HG02885 (cell line): Measurements from ENCODE around the gene OR4D1.

ENCODE experiments used
- ATAC-seq: cut with Tn5 transposase; IDR thresholded peaks from one replicate; pipeline ENCODE4 v1.9.1; 2021; ENCODE audit warnings: mild to moderate bottlenecking; ENCODE audit not compliant: unreplicated experiment, poor library complexity

The OR4D1 gene

DNA sequence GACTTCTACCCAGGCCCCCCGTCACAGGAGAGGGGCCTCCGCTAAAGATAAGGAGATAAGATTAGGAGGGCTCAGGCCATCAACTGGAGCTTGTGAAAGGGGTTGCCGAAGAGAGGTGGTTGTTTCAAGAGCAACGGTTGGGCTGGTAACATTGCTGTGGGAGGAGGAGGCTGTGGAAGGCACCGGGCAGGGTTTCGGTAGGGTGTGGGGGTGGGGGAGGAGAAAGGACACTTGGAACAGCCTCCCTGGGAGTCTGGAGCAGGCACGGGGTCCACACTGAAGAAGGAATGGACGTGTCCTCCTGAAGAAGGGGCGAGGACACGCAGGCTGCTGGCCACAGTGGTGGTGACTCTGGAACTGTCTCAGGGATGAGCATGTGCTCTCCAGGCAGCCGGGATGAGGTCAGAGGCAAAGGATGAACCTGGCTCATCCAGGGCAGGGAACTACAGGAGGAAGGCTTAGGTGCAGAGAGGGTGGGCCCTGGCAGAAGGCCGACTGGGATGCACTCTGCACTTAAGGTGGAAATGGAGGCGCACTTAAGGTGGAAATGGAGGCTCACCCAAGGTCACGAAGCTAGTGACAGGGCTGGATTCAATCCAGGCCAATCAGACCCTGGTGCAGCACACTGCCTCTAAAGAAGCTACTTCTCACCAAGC, 43.2 kb downstream of the OR4D1 start:
- no peak for ATAC-seq

DNA sequence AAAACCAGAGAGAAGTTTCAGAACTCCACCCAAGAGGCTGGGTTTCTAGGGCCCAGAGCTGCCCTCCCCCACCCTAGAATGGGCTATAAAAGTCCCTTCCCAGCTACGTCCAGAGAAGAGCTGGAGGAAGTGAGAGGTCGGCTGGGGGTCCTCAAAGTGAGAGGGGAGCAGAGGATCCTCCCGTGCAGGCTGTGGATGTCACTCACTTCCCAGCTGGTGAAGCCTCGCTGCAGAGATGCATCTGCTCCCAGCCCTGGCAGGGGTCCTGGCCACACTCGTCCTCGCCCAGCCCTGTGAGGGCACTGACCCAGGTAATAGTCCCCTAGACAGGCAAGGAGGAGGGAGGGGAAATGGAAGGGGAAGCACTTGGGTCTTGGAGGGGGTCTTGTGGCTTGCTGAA, 44.4 kb downstream of the OR4D1 start, which contains the start of gene EPX:
Gene EPX (plus strand): TSS at position 115 of the 400 bp plus-strand sequence. CDS start 121 bp downstream, at position 236.
- ATAC-seq = no peak

DNA sequence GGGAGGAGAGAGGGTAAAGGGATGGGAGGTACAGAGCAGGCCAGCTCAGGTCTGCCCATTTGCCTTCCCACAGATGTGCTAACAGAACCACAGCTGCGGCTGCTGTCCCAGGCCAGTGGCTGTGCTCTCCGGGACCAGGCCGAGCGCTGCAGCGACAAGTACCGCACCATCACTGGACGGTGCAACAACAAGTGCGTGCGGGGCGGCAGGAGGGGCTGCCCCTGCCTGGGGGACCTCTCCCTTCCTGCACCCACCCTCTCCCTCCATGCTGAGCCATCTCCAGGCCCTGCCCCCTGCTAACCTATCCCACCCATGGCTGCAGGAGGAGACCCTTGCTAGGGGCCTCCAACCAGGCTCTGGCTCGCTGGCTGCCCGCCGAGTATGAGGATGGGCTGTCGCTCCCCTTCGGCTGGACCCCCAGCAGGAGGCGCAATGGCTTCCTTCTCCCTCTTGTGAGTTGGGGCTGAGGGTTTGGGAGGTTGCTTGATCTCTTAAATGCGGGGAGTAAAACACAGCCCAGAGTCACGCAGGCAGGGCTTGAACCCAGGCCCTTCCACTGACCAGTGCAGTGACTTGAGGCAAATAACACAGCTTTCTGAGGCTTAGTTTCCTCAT, 45.6 kb downstream of the OR4D1 start:
- no peak for ATAC-seq

DNA sequence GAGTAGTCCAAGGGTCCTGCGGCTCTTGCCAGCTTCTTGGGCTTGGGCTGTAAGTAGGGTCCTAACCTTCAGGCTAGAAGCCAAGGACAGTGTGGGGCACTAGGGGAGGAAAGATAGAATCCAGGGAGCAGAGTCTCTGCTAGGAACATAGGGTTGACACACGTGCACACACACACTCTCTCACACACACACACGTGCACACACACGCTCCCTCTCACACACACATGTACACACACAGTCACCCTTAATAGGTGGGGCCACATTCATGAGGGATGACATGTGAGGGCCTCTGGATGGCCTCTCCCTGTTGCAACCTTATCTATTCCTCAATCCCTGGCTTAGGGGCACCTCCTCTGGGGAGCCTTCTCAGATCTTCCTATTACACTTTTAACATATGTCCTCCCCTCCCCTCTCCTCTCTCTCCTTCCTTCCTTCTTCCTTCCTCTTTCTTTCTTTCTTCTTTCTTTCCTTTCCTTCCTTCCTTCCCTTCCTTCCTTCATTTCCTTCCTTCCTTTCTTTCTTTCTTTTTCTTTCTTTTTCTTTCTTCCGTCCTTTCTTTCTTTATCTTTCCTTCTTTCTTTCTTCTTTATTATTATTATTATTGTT, 47.4 kb downstream of the OR4D1 start:
- ATAC-seq = no peak

DNA sequence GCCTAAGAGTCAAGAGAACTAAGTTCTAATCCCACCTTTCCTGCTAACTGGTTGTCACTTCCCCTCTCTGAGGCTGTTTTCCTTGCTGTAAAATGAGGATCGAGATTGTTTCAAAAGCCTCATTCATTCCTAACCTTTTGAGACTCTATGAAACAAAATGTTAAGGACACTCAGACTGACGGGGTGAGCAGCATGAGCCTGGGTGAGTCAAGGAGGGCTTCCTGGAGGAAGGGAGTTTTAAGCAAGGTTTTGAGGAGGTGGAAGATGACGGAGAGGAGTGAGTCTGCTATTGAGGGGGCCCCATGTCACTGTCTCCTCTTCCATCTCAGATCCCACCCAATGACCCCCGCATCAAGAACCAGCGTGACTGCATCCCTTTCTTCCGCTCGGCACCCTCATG, 48.4 kb downstream of the OR4D1 start:
- ATAC-seq = no peak

DNA sequence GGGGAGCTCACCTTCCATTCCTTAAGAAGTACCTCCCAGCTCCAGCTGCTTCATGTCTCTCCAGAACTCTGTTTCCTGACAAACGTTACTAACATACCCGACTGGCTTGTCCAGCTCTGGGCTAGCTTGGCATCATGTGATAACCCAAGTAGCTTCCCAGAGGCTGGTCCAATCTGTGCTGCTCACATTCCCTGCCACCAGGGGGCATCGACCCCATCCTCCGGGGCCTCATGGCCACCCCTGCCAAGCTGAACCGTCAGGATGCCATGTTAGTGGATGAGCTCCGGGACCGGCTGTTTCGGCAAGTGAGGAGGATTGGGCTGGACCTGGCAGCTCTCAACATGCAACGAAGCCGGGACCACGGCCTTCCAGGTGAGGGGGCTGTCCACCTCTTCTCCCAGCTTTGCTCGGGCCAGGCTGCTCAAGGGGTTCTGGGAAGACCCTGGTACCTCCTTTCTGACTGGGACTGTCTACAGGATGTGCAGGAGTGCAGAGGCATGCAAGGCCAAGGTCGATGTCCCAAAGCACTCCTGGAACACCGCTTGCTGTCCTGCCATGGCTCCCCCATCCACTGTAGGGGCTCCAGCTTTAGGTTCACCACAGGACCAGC, 51.9 kb downstream of the OR4D1 start:
- peak; percentile 51 for ATAC-seq

DNA sequence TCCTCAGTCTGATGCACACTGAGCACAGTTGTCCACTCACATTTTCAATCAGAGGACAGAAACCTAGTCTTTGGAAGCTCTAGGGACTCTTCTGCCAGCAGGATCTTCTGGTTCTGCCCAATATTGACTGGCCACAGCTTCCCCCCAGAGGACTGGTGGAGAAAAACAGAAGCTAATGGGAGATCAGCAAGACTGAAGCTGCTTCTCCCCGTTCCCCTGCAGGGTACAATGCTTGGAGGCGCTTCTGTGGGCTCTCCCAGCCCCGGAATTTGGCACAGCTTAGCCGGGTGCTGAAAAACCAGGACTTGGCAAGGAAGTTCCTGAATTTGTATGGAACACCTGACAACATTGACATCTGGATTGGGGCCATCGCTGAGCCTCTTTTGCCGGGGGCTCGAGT, 54.7 kb downstream of the OR4D1 start:
- no peak for ATAC-seq

DNA sequence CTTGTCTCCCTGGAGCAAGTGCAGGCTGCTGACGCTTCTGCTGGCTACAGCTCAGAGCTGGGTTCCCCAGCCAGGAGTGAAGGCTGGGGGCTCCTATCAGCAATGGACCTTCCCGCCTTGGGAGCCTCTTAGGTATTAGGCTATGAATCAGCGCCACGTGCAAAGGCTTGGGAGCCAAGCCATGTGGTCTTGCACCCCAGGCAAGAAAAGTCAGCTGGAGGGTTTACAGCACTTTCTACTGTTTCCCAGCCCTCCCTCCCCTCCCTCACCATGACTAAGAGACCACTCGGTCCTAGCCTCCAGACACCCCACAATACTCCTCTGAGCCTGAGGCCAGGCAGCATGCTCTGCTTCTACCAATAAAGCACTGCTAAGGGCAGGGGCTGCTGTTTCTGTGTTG, 56.6 kb downstream of the OR4D1 start:
- ATAC-seq = no peak

DNA sequence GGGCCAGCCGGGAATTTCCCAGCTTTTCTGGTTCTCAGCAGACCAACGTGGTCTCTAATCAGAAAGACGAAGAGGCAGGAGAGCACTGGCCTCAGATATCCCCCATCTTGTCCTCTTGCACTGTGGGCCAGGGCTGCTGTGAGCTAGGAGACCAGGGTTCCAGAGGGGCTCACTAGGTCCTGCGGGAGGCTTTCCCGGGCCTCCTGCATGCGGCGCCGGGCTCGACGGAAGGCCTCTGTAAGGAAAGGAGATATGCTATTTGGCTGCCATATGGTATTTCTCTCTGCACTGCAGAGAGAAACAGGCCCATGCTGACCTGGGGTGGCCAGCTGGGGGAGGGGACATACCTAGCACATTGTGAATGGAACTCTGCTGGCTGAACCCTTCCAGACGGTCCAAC, 57.8 kb downstream of the OR4D1 start:
- no peak for ATAC-seq

DNA sequence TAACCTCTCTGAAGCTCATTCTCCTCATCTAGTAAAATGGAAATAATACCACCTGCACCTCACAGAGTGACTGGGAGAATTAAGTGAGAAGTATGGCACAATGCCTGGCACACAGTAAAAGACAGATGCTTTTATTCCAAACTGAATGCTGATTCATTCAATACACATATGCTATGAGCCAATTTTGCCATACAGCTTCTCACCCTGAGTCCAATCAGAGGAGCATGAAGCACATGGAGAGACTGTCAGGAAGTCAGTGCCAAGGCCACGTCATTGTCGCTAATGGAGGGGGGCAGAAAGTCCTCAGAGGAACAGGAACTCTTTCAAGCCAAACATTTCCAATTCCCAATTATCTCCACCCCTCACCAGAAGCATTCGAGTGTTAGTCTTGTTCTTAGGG, 59.3 kb downstream of the OR4D1 start:
- no peak for ATAC-seq

DNA sequence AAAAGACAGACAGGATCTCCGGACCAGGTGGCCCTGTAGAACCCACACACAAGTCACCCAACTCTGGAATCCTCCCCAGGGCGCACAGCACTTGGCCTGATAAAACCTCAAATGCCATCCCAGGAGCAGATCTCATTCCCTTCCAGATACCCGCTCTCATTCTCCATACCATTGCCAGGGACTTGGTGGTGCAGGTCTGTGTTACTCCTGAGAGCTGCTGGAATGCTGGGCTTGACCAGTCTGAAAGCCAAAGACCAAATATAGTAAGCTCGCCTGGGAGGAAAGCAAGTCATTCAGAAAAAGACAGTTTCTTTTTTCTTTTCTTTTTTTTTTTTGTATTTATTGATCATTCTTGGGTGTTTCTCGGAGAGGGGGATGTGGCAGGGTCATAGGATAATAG, 60.2 kb downstream of the OR4D1 start:
- no peak for ATAC-seq
